RWPE2 (cell line): ENCODE measurements around the gene PEX16.

Experiments
- ATAC-seq: fragments of 200-7000 bp; cut with Tn5 transposase; 3 replicates; pipeline ENCODE4 v1.9.1; 2021; ENCODE audit warnings: low read depth
- DNase-seq: peaks from one replicate; pipeline ENCODE4 v3.0.0-alpha.2; 2020; ENCODE audit warnings: low spot score
- H3K27ac ChIP-seq: fragments of 450-650 bp; 2 replicates; pipeline ENCODE4 v1.5.1; 2017; ENCODE audit warnings: mild to moderate bottlenecking; ENCODE audit not compliant: poor library complexity, severe bottlenecking
- H3K27me3 ChIP-seq: fragments of 250-450 bp; sonication (Bioruptor Pico); 2 replicates; pipeline ENCODE4 v1.5.1; 2021; ENCODE audit warnings: mild to moderate bottlenecking, moderate library complexity; ENCODE audit not compliant: insufficient read depth, poor library complexity, severe bottlenecking
- H3K36me3 ChIP-seq: fragments of 250-450 bp; sonication (Bioruptor Pico); 2 replicates; pipeline ENCODE4 v1.5.1; 2020; ENCODE audit warnings: low read depth, mild to moderate bottlenecking, moderate library complexity
- H3K4me1 ChIP-seq: fragments of 250-450 bp; sonication (Bioruptor Pico); 2 replicates; pipeline ENCODE4 v1.5.1; 2021; ENCODE audit warnings: mild to moderate bottlenecking, moderate library complexity; ENCODE audit not compliant: insufficient read depth, poor library complexity, severe bottlenecking
- H3K4me3 ChIP-seq: fragments of 250-450 bp; sonication (Bioruptor Pico); 2 replicates; pipeline ENCODE4 v1.5.1; 2021; ENCODE audit warnings: mild to moderate bottlenecking, moderate library complexity; ENCODE audit not compliant: severe bottlenecking
- H3K9me3 ChIP-seq: fragments of 250-450 bp; sonication (Bioruptor Pico); 2 replicates; pipeline ENCODE4 v1.5.1; 2021; ENCODE audit warnings: mild to moderate bottlenecking, moderate library complexity; ENCODE audit not compliant: severe bottlenecking
- TF ChIP-seq, protein P1 (sequence below): fragments of 450-650 bp; IDR thresholded peaks from one replicate; pipeline ENCODE4 v1.5.1; 2017; ENCODE audit warnings: mild to moderate bottlenecking, moderate library complexity; ENCODE audit not compliant: poor library complexity, severe bottlenecking

PEX16 gene

DNA sequence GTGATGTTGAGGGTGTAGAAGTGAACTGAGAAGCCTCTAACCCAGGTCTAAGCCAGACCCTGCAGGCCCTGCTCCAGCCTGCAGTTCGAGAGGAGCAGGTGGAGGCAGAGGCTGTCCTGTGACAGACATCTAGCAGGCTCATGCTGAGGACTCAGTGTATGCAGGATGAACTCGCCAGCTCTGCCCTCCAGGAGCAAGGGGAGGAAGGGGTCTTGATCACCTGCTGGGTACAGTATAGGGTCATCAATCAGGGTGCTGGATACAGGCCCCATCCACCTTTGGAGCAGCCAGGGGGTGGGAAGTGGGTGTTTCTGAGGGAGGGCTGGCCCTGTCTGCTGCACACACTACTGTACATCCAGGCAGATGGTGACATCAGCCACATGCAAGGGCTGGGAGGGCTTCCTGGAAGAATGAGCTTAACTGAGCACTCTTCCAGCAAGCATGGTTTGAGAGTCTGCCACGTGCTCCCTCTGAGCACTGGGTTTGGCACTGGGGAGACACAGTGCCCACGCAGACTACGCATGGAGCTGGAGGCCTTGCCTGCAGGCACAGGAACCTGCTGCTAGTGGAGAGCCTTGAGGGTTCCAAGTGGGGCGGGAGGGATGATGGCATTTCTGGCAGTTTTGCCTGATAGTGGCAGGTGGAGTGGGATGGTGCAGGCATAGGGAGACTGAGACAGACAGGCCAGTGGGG, 23.0 kb downstream of the PEX16 start:
- Histone ChIP-seq H3K36me3 (no peaks in the 10 kb centered on the region), H3K4me3 (no peak overlapping the region), H3K27ac (no peak overlapping the region), H3K27me3 (no peaks in the 10 kb centered on the region), H3K4me1 (no peaks in the 10 kb centered on the region), H3K9me3 (no peaks in the 10 kb centered on the region)
- TF ChIP-seq, protein P1, sequence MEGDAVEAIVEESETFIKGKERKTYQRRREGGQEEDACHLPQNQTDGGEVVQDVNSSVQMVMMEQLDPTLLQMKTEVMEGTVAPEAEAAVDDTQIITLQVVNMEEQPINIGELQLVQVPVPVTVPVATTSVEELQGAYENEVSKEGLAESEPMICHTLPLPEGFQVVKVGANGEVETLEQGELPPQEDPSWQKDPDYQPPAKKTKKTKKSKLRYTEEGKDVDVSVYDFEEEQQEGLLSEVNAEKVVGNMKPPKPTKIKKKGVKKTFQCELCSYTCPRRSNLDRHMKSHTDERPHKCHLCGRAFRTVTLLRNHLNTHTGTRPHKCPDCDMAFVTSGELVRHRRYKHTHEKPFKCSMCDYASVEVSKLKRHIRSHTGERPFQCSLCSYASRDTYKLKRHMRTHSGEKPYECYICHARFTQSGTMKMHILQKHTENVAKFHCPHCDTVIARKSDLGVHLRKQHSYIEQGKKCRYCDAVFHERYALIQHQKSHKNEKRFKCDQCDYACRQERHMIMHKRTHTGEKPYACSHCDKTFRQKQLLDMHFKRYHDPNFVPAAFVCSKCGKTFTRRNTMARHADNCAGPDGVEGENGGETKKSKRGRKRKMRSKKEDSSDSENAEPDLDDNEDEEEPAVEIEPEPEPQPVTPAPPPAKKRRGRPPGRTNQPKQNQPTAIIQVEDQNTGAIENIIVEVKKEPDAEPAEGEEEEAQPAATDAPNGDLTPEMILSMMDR = no peak
- no peak for ATAC-seq
- DNase-seq = no peak

DNA sequence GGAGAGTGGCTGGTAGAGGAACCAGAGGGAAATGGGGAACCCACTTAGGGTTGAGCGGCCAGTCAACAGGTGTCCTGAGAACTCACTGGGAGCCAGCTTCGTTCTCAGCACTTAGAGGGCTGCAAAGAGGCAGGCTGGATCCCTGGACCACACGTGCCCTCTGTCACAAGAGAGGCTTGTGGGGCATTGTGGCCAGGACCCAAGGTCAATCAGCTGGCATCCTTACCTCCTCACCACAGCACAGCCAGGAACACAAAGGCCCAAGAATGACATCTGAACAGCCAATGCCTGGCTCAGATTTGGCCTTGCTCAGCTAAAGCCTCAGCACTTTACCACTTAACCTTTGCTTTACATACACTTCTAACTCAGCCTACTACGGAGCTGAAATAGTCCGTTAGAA, 24.8 kb downstream of the PEX16 start:
- no peak overlapping the region for H3K4me3 ChIP-seq
- ATAC-seq = no peak
- no peak overlapping the region for H3K27ac ChIP-seq
- DNase-seq = no peak
- H3K9me3 ChIP-seq = no peaks in the 10 kb centered on the region
- no peaks in the 10 kb centered on the region for H3K4me1 ChIP-seq
- no peaks in the 10 kb centered on the region for H3K36me3 ChIP-seq
- TF ChIP-seq, protein P1 = no peak
- H3K27me3 ChIP-seq = no peaks in the 10 kb centered on the region

DNA sequence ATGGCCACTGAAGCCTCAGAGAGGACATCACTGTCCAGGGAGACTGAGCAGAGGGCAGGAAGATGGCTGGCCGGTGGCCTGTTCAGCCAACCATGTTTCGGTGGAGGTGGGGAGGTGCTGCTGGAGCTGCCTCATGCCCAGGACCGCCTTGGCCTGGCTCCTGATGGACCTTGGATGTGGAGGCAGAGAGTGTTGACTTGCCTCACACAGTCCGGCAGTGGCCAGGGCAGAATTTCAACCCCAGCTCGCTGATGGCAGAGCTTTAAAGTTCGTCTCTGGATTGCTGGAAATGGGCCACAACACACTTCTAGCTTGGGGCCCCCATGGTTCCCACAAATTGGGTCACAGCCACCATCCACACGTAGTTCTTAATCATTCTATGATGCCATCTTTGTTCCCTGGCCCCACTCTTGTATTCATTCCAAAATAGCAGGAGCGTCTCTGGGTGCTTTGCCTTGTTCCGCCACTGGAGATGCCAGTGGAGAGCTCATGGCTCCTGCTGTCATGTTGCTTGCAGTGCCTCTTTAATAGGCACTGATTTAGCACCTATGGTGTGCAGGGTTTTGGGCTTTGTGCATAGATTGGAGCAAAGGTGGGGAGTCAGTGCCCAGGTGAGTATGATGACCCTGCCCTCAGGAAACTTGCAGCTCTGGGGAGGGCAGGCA, 26.7 kb downstream of the PEX16 start:
- TF ChIP-seq, protein P1 = no peak
- DNase-seq (no peak), ATAC-seq (no peak)
- H3K4me1 ChIP-seq = no peaks in the 10 kb centered on the region
- no peak overlapping the region for H3K4me3 ChIP-seq
- no peaks in the 10 kb centered on the region for H3K27me3 ChIP-seq
- no peaks in the 10 kb centered on the region for H3K36me3 ChIP-seq
- H3K27ac ChIP-seq = no peak overlapping the region
- no peaks in the 10 kb centered on the region for H3K9me3 ChIP-seq

DNA sequence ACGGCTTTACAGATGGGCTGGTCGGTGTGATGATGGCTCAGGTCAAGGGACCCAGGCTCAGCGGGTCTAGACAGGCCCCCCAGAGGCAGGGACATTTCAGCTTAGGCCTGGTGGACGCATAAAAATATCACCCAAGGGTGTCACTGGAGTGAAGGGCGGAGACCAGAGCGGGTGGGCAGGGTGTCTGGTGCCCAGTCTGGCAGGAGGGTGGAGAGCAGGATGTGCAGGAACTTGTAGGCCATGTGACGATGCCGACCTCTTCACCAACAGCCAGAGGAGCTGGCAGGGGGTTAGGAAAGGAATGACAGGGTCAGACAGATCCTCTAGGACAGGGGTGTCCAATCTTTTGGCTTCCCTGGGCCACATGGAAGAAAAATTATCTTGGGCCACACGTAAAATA, 27.7 kb downstream of the PEX16 start:
- ATAC-seq (no peak), DNase-seq (no peak)
- Histone ChIP-seq H3K4me3 (no peak overlapping the region), H3K9me3 (no peaks in the 10 kb centered on the region), H3K27ac (no peak overlapping the region), H3K27me3 (no peaks in the 10 kb centered on the region), H3K4me1 (no peaks in the 10 kb centered on the region), H3K36me3 (no peaks in the 10 kb centered on the region)
- TF ChIP-seq, protein P1 = no peak

DNA sequence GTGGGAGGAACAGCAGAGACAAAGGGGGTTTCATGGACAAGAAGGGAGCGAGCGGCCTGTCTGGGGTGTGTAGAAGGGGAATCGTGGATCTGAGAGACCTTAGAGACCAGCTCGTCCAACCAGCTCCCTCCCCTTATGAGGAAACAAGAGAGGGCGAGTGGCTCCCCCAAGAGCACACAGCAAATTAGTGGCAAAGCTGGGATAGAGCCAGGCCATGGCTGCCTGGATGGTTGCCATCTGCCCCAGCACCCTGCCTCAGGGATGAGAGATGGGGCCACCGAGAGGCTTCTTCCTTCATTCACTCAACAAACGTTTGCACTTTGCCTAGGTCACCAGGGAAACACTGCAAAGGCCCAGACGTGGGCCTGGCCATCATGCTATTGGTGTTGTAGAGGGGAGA, 28.1 kb downstream of the PEX16 start:
- Histone ChIP-seq H3K27me3 (no peaks in the 10 kb centered on the region), H3K4me3 (no peak overlapping the region), H3K9me3 (no peaks in the 10 kb centered on the region), H3K4me1 (no peaks in the 10 kb centered on the region), H3K36me3 (no peaks in the 10 kb centered on the region), H3K27ac (no peak overlapping the region)
- no peak for DNase-seq
- TF ChIP-seq, protein P1 = no peak
- no peak for ATAC-seq
